DMS153 treated with DMSO at 0.1 percent for 48 hours (cell line): Measurements from ENCODE around the gene PRPF19.

Experiments
- DNase-seq: peaks from one replicate; lab custom pipeline; 2025; ENCODE audit not compliant: unreplicated experiment; lab: John Stamatoyannopoulos, UW

PRPF19 gene

DNA sequence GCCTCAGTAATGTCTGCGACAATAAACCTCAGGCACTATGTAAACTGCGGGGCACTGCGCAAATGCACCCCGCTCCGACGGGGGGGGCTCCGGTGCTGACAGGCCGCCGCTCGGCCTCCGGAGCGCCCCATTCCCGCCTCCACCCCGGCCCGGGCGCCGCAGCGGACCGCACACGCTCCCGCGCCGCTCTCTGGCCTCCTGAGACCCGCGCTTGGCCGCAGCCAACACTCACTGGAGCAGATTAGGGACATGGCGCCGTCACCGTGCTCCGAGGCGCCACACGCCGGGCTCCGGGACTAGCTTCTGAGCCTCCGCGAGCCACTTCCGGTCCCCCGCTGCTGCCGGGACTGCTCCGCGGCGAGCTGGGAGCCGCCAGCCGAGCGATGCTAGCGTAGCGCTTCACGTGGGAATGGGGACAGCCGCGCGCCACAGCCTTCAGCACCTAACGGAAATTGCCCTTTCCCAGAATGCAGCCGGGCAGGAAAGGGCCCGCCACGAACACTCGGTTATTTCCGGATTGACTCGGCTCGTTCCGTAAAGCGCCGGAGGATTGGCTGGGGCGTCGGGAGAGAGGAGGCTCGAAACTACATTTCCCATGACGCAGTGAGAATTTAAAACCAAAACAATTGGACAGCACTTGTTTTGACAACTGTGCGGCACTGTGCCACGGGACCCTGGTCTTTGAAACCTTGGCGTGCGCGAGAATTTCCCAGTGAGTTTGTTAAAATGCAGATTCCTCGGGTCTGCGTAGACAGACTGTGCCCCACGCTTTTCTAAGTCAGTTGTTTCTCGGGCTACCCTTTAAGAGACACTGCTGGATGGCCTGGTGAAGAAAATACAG, at the start of gene PRPF19:
Gene PRPF19, minus strand, starts transcription at position 454 of the 841 bp plus-strand sequence. Its CDS starts 203 bp downstream, at position 251.
- DNase-seq: peak; percentile 96

DNA sequence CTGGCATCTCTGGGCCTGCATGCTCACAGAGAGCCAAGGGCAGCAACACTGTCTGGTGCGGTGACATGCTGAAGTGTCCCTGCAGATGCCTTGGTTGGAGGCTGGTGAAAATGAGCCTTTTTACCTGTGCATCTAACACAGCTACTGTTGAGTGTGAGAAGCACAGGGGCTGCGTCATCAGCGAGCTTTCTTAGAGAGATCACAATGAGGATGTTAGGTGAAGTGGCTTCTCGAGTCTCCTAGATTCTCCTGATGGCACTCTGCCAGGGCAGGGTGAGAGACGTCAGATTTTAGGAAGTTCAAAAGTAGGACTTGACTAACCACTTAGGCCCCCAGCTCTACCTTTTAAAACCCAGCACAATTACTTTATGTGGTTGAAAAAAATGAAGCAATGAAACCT, 49.2 kb upstream of the PRPF19 start:
- DNase-seq: no peak

DNA sequence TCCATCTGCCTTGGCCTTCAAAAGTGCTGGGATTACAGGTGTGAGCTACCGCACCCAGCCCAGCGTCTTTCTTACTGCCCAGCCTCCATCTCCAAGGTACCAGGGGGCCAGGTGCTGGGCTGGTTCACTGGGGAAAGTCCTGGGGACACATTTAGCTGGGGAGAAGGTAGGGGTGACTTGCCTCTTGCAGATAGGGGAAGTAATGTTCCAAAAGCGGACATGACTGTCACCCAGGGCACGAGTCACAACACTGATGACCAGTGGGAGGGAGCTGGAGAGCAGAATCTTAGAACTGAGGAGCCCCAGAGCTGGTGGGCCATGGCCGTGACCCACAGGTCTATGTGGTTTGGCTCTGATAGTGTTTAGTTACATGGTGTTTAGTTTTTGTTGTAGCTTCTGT, 48.0 kb upstream of the PRPF19 start:
- no peak for DNase-seq

DNA sequence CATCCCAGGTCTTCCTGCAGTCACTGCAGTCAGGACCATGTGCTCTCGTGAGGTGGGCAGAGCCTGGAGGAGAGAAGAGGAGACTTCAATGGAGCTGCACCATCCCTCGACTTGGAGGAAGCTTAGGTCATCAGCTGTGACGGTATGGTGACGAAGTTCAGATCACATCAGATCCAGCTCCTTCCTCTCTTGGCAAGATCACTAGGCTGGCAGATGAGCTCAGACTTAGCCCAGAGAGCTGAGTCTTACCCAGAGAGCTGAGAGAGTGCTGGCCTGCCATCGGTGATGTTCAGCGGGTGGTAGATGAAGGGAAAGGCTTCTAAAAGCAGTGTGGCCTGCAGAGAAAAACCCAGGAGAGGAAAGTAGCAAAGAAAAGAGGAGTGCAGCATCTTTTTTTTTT, 47.4 kb upstream of the PRPF19 start:
- no peak for DNase-seq

DNA sequence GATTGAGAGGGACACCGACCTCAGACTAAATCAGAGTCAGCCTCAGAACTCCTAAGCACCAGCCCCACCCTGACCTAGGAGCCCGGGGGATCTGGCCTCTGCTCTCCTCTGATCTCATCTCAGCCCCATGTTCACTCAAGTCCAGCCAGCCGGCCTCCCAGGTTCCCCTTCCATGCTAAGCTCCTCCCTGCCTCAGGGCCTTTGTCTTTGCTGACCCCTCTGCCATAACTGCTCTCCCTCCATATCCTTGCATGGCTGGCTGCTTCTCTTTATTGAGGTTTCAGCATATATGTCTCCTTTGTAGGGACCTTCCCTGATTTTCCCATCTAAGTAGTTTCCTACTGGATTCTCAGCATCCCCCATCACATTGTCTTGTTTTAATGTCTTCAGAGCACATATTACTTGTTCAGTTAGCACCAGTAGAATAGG, 46.4 kb upstream of the PRPF19 start:
- no peak for DNase-seq

DNA sequence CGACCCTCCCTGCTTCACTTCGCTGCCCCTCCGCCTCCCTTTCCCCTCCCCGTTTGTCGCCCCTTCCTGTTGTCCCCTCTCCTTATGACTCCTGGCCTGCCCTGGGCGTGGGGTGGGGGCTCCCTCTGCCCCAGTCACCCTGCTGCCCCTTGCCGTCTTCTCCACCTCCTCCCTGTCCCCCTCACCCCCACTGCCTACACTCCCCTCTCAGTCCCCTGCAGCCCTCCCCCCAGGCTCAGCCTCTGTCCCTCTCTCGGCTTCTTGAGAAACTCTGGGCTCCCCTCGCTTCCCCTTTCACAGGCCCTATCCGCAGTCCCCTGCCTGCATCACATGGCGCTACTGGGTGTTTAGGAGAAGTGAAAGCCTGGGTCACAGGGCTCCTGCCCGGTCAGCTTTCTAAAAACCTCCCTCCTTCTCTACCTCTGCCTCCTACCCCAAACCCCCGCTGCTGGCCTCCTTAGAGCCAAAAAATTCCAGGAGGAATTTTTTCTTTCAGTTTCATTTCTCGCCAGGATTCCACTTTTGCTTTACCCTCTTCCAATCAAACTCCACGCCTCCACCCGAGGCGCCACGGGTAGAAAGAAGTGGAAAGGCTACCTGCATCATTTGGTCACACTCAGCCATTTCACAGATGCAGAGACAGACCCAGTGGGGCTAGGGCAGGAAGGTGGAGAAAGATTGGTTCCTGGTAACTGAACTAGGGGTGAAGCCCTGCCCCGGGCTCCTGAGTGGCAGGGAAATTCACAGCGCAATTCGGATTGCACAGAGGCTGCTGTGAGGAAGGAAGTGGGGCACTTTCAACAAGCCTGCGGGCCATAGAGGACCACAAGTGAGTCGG, 45.7 kb upstream of the PRPF19 start, which contains the start of gene SLC15A3:
Gene SLC15A3, minus strand, starts transcription at position 273 of the 838 bp plus-strand sequence. CDS start 625 bp downstream, outside the sequence.
- no peak for DNase-seq

DNA sequence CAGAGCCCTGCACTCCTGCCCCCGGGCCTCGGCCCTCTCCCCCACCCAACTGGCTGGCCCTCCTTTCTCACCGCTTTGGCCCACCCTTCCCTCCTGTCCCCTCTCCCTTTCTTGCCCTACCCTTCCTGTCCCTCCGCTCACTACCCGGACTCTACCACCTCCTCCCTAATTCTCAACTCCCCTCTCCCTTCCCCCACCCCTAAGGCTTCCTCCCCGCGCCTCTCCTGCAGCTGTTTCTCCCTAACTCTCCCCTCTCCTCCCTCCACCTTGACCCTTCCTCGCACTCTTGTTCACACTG, 45.2 kb upstream of the PRPF19 start:
- DNase-seq: no peak

DNA sequence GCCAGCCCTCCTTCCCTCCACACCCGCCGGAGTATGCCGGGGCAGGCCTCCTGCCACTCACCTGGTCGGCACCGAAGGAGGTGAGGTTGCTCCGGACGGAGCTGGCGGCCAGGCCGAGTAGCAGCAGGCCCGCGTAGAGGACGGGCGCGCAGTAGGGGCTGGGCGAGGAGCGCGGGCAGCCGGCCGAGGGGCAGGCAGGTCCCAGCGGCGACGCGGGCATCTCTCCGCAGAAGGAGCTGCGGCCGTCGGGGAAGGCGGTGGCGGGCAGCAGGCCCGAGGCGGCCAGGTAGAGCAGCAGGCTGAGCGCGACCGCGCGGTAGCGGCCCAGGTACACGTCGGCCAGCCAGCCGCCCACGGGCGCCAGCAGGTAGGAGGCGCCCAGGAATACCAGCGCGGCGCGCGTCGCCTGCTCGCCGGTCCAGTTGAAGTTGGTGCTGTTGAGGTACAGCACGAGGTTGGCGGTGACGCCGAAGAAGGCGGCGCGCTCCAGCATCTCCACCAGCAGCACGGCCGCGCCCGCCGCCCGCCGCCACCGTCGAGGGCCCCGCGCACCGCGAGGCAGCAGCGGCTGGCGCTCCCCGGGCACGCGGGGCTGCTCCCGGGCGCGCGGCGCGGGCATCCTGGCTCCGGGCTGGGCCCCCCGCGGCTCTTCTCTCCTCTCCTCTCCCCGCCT, 44.7 kb upstream of the PRPF19 start:
- DNase-seq: no peak

DNA sequence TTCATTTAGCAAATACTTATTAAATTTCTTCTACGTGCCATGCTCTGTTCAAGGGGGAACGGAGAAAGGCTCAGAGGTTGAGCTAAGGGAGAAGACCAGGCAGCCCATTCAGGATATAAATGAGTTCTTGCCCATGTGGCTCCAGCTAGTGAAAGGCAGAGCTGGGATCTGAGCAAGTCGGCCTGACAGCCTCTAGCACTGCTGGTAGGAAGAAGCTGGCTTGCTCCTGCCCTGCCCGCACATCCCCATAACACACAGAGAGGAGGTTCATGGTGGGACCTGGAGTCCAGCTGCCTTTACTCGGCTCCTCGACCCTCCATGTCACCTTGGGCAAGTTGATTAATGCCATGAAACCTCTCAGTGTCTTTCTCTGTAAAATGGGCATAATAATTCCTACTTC, 43.6 kb upstream of the PRPF19 start:
- no peak for DNase-seq

DNA sequence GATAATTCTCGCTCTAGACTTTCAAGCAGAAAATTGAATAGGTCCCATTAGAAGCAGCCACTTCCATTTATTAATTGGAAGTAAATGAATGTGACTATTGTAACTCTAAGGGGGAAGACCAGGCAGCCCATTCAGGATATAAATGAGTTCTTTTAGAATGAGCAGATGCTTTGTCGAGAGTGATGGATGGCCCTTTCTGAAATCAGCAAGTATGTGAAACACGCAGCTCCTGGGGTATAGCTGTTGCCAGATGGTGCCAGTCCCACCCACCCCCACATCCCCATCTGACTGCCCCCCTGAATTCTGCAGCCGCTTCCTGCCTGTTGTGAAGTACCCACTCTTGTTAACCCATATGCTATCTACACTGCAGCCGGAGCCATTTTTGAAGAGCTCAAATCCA, 41.9 kb upstream of the PRPF19 start:
- DNase-seq: no peak

DNA sequence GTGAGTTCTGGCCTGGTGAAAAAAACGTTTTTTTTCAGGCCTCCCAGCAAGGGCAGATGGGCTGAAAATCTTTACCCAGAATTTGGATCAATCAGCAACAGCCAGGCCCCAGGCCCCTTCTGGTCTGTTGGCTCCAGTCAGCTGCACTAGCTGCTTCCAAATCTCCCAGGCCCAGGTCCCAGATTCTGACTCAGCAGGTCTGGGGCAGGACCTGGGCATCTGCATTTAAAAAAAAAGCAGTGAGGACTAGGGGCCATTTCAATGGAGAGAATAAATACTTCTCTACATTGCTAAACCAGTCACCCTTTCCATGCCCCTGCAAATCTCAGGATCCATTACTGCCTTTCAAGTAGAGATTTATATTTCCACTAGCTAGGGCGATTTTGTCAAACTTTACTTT, 41.3 kb upstream of the PRPF19 start:
- no peak for DNase-seq

DNA sequence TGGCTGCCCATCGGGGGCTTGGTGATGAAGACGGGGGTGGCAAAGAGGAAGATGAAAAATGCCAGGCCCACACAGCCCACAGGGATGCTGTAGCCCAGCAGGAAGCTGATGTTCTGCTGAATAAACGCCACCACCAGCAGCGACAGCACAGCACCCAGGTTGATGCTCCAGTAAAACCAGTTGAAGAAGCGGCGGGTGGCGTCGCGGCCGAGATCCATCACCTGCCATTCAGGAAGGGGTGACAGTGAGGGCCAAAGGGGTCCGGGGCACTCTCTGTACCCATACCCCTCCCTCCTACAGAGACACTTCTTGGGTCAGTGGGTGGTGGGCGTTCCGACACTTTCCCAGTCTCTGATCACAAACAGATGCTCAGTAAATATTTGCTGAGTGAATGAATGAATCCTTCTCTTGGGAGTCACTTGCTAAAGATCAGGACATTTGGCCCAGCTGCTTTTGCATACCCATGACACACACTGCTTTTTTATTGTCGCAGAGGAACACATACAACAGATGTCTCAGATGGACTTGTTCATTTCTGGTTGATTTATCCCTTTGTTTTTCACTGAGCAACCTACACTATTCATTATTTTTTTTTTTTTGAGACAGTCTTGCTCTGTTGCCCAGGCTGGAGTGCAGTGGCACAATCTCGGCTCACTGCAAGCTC, 40.3 kb upstream of the PRPF19 start:
- DNase-seq: no peak

DNA sequence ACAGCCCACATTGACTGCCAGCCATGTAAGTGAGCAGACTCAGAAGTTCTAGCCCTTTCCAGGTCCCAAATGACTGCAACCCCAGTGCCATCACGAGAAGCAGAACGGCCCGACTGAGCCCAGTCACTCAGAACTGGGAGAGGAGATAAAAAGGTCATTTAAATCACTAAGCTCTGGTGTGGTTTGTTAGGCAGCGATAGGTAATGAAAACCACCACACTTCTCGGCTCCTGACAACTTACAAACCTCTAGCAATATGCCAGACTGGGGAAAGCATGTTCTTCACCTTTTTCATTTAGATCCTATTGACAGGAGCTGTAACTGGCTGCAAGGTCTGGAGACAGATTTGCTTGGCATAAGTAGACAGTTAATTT, 38.9 kb upstream of the PRPF19 start:
- DNase-seq: no peak

DNA sequence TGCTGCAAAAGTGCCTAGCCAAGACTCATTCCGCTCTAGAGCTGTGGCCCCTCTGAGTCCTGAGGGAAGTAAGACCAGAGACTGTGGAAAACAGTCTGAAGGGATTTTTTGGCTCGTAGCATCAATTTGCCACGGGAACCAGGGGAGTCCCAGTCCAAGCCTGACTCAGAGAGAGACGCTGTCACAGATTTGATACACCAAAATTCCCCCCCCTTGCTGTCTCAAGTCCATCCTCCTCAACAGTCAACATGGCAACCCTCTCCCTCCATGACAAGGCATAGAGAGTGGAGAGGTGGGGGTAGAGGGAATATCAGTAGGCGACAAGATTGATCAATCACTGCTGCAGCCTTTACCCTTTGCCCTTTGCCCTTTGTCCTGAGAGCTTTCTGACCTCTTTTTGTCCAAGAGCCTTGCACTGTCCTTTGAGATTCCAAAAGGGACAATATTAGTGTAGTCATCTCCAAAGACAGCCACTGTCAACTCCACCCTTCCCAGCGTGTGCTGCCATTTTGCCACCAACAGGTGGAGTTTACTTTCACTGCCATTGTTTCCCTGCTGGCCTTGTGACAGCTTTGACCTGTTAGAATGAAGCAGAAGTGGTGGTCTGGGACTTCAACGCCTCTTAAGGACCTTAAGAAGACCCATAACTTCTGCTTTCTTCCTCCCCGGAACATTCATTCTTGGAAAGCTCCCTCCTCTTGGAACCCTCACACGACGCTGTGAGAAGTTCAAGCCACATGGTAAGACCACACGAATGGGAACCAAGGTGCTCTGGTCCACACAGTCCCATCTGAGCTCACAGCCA, 38.3 kb upstream of the PRPF19 start:
- DNase-seq: no peak

DNA sequence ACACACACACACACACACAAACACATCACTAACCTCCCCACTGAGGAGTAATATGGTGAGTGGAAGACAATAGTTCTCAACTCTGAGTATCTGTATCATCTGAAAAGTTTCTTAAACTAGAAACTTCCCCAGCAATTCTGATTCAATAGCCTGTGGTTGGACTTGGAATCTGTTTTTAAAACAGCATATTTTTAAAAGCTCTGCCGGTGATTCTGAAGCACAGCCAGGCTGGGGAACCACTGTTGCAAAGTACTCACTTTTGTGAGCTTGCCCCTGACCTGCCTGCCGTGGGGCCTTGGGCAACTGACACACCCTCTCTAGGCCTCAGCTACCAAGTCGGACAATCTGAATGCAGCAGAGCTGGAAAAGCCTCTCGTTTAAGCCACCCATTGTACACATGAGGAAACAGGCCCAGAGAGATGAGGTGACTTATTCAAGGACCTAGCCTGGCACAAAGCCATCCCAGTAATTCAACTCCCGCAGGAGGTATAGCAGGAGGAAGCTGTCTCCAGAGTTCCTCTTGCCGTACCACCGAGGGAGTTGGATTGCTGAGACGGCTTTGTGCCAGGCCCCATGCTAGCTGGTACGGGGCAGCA, 36.7 kb upstream of the PRPF19 start:
- peak; percentile 88 for DNase-seq

DNA sequence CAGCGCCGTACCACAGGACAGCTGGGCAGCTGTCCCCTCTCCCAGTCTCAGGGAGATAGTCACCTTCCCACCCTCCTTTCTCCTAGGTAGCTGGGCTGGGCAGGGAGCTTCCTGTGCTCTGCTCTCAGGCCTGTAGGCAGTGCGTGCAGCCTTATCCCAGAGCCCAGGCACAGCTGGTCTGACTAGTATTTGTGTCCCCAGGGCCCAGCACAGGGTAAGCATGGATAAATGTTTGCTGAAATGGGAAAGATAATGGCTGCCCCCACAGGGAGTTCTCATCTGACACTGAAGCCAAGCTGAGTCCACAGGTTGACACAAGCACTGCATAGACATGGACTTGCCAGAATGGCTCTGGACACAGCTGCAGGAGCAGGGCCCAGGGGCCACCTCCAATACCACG, 35.8 kb upstream of the PRPF19 start:
- peak; percentile 19 for DNase-seq

DNA sequence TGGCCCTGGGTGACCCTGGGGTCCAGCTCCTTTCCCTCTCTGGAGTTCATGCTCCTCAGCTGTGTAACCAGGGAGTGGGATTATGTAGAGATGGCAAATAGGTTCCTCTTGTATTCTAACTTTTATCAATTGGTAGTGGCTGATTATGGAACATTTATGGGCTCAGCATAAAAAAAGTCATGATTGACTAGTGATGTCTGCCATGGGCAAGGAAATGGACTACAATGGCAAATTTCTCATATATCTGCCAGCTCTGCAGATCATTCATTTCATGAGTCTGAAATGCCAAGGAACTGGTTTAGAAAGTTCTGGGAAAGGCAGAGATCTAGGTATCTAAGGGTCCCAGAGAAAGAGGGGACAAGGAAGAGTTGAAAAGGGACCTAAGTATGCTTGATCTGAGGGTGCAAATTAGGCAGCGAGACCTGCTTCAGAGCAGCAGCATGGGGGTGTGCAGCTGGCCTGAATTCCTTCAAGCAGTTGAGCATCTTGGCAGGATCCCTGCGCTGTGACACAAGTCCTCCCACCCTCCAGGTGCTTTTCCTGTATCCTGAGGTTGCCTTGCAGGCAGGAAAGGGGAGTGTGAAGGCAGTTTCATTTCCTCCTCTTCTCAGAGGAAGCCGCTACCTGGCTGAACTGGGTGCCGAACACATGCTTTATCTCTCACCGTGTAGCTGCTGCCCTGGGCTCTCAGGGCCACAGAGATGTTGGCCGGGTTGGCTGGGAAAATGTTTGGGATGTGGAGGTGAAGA, 35.2 kb upstream of the PRPF19 start:
- DNase-seq: no peak

DNA sequence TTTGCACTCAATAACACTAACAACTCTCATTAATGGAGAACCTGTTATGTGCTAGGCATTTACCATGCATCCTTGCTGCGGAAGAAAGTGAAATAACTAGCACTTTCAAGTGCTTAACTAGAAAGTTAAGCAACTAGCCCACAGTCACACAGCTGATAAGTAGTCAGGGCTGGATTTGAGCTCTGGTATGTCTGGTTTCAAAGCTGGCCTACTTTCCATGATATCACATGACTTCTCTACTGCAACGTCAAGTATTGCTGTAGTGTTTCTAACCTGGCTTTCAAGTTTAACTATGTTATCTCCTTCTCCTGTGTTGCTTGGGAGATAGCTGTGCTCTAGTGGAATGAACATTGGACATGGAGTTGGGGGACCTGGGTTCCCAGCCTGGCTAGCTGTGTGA, 33.5 kb upstream of the PRPF19 start:
- DNase-seq: no peak

DNA sequence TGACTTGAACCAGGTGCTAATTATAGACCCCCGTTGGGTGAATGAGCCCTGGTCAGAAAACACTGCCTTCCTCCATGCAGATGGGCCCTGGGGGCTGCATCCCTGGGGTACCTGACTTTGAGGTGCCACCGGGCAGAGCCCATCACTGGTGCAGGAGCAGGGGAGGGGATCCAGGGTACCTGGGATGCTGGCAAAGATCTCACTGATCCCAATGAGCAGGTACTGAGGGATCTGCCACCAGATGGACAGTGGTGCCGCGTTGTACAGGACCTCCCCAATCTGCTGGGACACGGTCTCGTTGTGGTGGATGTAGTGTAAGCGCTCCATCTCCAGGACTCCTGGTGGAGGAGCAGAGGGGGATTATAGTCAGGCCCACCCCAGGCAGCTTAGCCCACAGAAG, 32.9 kb upstream of the PRPF19 start:
- DNase-seq: no peak
